Nephron (organoid): Measurements from ENCODE around the gene ESRRG.
"Not testable (repeated sequence)": the region's sequence is repeated elsewhere in the genome, so short reads cannot be mapped to it uniquely, and the experiment has no call there.

ENCODE experiments used
- H3K27ac Mint-ChIP-seq, 3 experiments: 2 replicates each; pipeline ENCODE4 v1.8.0; 2020; ENCODE audit warnings: mixed read lengths in 3 of 3, mild to moderate bottlenecking in 2 of 3, moderate library complexity in 1 of 3
- H3K27me3 Mint-ChIP-seq: 2 replicates; pipeline ENCODE4 v1.8.0; 2021; ENCODE audit warnings: low read depth, mild to moderate bottlenecking, moderate library complexity, mixed read lengths
- H3K36me3 Mint-ChIP-seq: 2 replicates; pipeline ENCODE4 v1.8.0; 2020; ENCODE audit warnings: low read depth, mixed read lengths
- H3K4me1 Mint-ChIP-seq: 2 replicates; pipeline ENCODE4 v1.8.0; 2020; ENCODE audit warnings: mixed read lengths
- H3K4me3 Mint-ChIP-seq, 3 experiments: 2 replicates each; pipeline ENCODE4 v1.8.0; 2020; ENCODE audit warnings: mild to moderate bottlenecking in 3 of 3, mixed read lengths in 3 of 3, moderate library complexity in 2 of 3
- H3K9me3 Mint-ChIP-seq: 2 replicates; pipeline ENCODE4 v1.8.0; 2020; ENCODE audit warnings: mixed read lengths
- CTCF ChIP-seq, 3 experiments: fragments of 200-600 bp; sonication (generic); IDR thresholded peaks; one replicate each; pipeline ENCODE4 v1.5.0; 2021; ENCODE audit warnings: antibody characterized with exemption in 3 of 3; ENCODE audit not compliant: unreplicated experiment in 3 of 3

Gene ESRRG

GRCh38 chr1:216721062-216721461 is 2.2 kb downstream of the ESRRG start:
- Mint-ChIP-seq H3K27me3 (peaks cover 47% of the 10 kb centered on the region), H3K36me3 (no peaks in the 10 kb centered on the region), H3K9me3 (no peaks in the 10 kb centered on the region), H3K27ac (no peak overlapping the region), H3K4me1 (peaks cover 31% of the 10 kb centered on the region), H3K4me3 (peak overlapping the region in 1 of 3 experiments; percentile 95)
- no peak for TF ChIP-seq CTCF (IDR thresholded peaks at IDR 0.05; ENCODE audit: unreplicated experiment in 3 of 3)

- no peaks in the 10 kb centered on the region for H3K4me1 Mint-ChIP-seq
- H3K4me3 Mint-ChIP-seq = no peak overlapping the region
- H3K27me3 Mint-ChIP-seq = peaks cover 5% of the 10 kb centered on the region
- TF ChIP-seq CTCF (IDR thresholded peaks at IDR 0.05; ENCODE audit: unreplicated experiment in 3 of 3) = no peak
- no peak overlapping the region for H3K27ac Mint-ChIP-seq
- H3K36me3 Mint-ChIP-seq = no peaks in the 10 kb centered on the region
- no peaks in the 10 kb centered on the region for H3K9me3 Mint-ChIP-seq
Observed at GRCh38 chr1:216711712-216712111, 11.5 kb downstream of the ESRRG start.

GRCh38 chr1:216710598-216711333 is 12.5 kb downstream of the ESRRG start:
- Mint-ChIP-seq H3K27ac (no peak overlapping the region), H3K4me1 (no peaks in the 10 kb centered on the region), H3K27me3 (peaks cover 5% of the 10 kb centered on the region), H3K36me3 (no peaks in the 10 kb centered on the region), H3K4me3 (no peak overlapping the region), H3K9me3 (no peaks in the 10 kb centered on the region)
- TF ChIP-seq CTCF (IDR thresholded peaks at IDR 0.05; ENCODE audit: unreplicated experiment in 3 of 3) = no peak

- Mint-ChIP-seq H3K36me3 (no peaks in the 10 kb centered on the region), H3K27ac (no peak overlapping the region), H3K4me3 (no peak overlapping the region), H3K9me3 (no peaks in the 10 kb centered on the region), H3K4me1 (no peaks in the 10 kb centered on the region), H3K27me3 (peaks cover 5% of the 10 kb centered on the region)
- no peak for TF ChIP-seq CTCF (IDR thresholded peaks at IDR 0.05; ENCODE audit: unreplicated experiment in 3 of 3)
Observed at GRCh38 chr1:216710055-216710454, 13.2 kb downstream of the ESRRG start.

GRCh38 chr1:216705676-216706075 is 17.6 kb downstream of the ESRRG start:
- Mint-ChIP-seq H3K27me3 (no peaks in the 10 kb centered on the region), H3K9me3 (no peaks in the 10 kb centered on the region), H3K36me3 (no peaks in the 10 kb centered on the region), H3K27ac (no peak overlapping the region), H3K4me1 (no peaks in the 10 kb centered on the region), H3K4me3 (no peak overlapping the region)
- TF ChIP-seq CTCF (IDR thresholded peaks at IDR 0.05; ENCODE audit: unreplicated experiment in 3 of 3) = no peak

GRCh38 chr1:216704065-216704464 is 19.2 kb downstream of the ESRRG start:
- H3K27me3 Mint-ChIP-seq, H3K36me3 Mint-ChIP-seq: not testable (repeated sequence)

More at GRCh38 chr1:216704065-216704464, 19.2 kb downstream of the ESRRG start:
- not testable (repeated sequence) for H3K27ac Mint-ChIP-seq, H3K4me1 Mint-ChIP-seq, H3K9me3 Mint-ChIP-seq, H3K4me3 Mint-ChIP-seq
